HepG2 (cell line): ENCODE data around the gene TMEM225B. TPM values are rescaled to one million over a fixed set of nuclear protein-coding genes. Genes with fewer than 3 reads are reported as not detected.

Experiments
- ATAC-seq: fragments of 200-7000 bp; cut with Tn5 transposase; 3 replicates; pipeline ENCODE4 v1.9.1; 2020; ENCODE audit warnings: mild to moderate bottlenecking, moderate library complexity
- BruUV-seq: library from RNA; stranded (reverse); fragments of 400-500 nt; replicated peaks from 2 replicates; lab custom pipeline; 2021; lab: Mats Ljungman, UMichigan
- CTCF ChIA-PET: fragments of 300-600 bp; formaldehyde crosslinking; extraction: SDS; loops from one replicate; lab custom pipeline; 2021; ENCODE audit warnings: low total read pairs, inconsistent platforms, low intra/inter-chr PET ratio; lab: Yijun Ruan, JAX
- POLR2A ChIA-PET: fragments of 350-600 bp; sonication (Branson Sonifier 250); formaldehyde crosslinking; loops from one replicate; lab custom pipeline; 2020; ENCODE audit warnings: antibody characterized with exemption, inconsistent platforms; lab: Yijun Ruan, JAX
- DNase-seq: peaks from one replicate; pipeline ENCODE4 v3.0.0-alpha.2; 2015; ENCODE audit warnings: low spot score
- FAIRE-seq: peaks from 3 replicates; lab custom pipeline; 2011; peaks lifted over from hg19 to GRCh38; lab: Jason Lieb, UNC
- H2AFZ ChIP-seq: one replicate; pipeline ENCODE4 v1.6.1; 2011; ENCODE audit warnings: low read length, inconsistent platforms
- H3K27ac ChIP-seq: fragments of 300-600 bp; 3 replicates; pipeline ENCODE4 v1.8.0; 2011; ENCODE audit warnings: mixed run types, mild to moderate bottlenecking, mixed read lengths, low read length, inconsistent platforms; ENCODE audit not compliant: insufficient read depth; ENCODE audit errors: extremely low read length
- H3K27me3 ChIP-seq, 2 experiments: fragments of 200-600 bp in 1 of 2; 2 replicates in 1 of 2; 3 replicates in 1 of 2; pipeline versions ENCODE4 v1.6.0 to v1.8.0; 2011; ENCODE audit warnings: low read length in 2 of 2, mild to moderate bottlenecking in 2 of 2, moderate library complexity in 2 of 2, inconsistent platforms in 1 of 2; ENCODE audit not compliant: insufficient read depth in 2 of 2, control insufficient read depth in 1 of 2
- H3K36me3 ChIP-seq, 2 experiments: fragments of 200-600 bp in 1 of 2; replicated peaks in 1 of 2; 2 replicates in 1 of 2; 3 replicates in 1 of 2; pipeline versions ENCODE4 v1.5.1 to v1.8.0; 2011; ENCODE audit warnings: low read length in 2 of 2, inconsistent platforms in 1 of 2; ENCODE audit not compliant: insufficient read depth in 2 of 2, control insufficient read depth in 1 of 2
- H3K4me1 ChIP-seq: 2 replicates; pipeline ENCODE4 v1.5.1; 2012; ENCODE audit warnings: low read length, inconsistent platforms; ENCODE audit not compliant: insufficient read depth
- H3K4me2 ChIP-seq: 2 replicates; pipeline ENCODE4 v1.6.0; 2011; ENCODE audit warnings: low read depth, low read length, inconsistent platforms
- H3K4me3 ChIP-seq, 3 experiments: fragments of 200-600 bp in 1 of 3; sonication (generic), shearing (Covaris generic) in 1 of 3; replicated peaks in 1 of 3; 2 replicates each; pipeline ENCODE4 v1.5.1; 2011 to 2016; ENCODE audit warnings: low read length in 3 of 3, inconsistent platforms in 2 of 3, low read depth in 2 of 3, mild to moderate bottlenecking in 2 of 3, control low read depth in 1 of 3, mixed read lengths in 1 of 3; ENCODE audit not compliant: insufficient read depth in 1 of 3
- H3K79me2 ChIP-seq: one replicate; pipeline ENCODE4 v1.6.1; 2011; ENCODE audit warnings: low read length, inconsistent platforms; ENCODE audit not compliant: insufficient read depth
- H3K9ac ChIP-seq: 2 replicates; pipeline ENCODE4 v1.6.0; 2011; ENCODE audit warnings: mild to moderate bottlenecking, low read depth, low read length, inconsistent platforms; ENCODE audit not compliant: insufficient read depth
- H3K9me3 ChIP-seq: 2 replicates; pipeline ENCODE4 v1.5.1; 2012; ENCODE audit warnings: mild to moderate bottlenecking, low read length
- H4K20me1 ChIP-seq: 2 replicates; pipeline ENCODE4 v1.6.0; 2011; ENCODE audit warnings: inconsistent platforms, mild to moderate bottlenecking, low read length, moderate library complexity; ENCODE audit not compliant: insufficient read depth
- ATF5 ChIP-seq: sonication (generic); formaldehyde crosslinking; IDR thresholded peaks from 2 replicates; pipeline ENCODE4 v1.4.0; 2020; ENCODE audit warnings: mild to moderate bottlenecking, low read depth, missing genetic modification reagents
- GTF3A ChIP-seq: sonication (generic); formaldehyde crosslinking; conservative IDR thresholded peaks from 2 replicates; pipeline ENCODE4 v1.4.0; 2020; ENCODE audit warnings: mild to moderate bottlenecking, missing genetic modification reagents
- HOXA9 ChIP-seq: sonication (generic); formaldehyde crosslinking; IDR thresholded peaks from 2 replicates; pipeline ENCODE4 v1.8.1; 2022; ENCODE audit warnings: missing genetic modification reagents, mild to moderate bottlenecking, moderate library complexity, borderline replicate concordance
- NFE2L2 ChIP-seq: fragments of 150-350 bp; IDR thresholded peaks from 2 replicates; pipeline ENCODE4 v1.6.1; 2014; ENCODE audit warnings: low read length
- PCBP2 ChIP-seq: fragments of 200-400 bp; formaldehyde crosslinking; optimal IDR thresholded peaks from 2 replicates; pipeline ENCODE3; 2018; ENCODE audit warnings: low read length, low read depth; ENCODE audit not compliant: poor library complexity, severe bottlenecking
- THAP7 ChIP-seq: sonication (generic); formaldehyde crosslinking; IDR thresholded peaks from 2 replicates; pipeline ENCODE4 v1.8.1; 2023; ENCODE audit warnings: mild to moderate bottlenecking, missing genetic modification reagents
- ZBTB40 ChIP-seq, 2 experiments: fragments of 450-650 bp in 1 of 2; sonication (generic) in 1 of 2; formaldehyde crosslinking in 1 of 2; IDR thresholded peaks; 2 replicates each; pipeline versions ENCODE4 v1.6.1 to v1.8.0; 2016 to 2022; ENCODE audit warnings: antibody characterized with exemption in 1 of 2, mild to moderate bottlenecking in 1 of 2, missing genetic modification reagents in 1 of 2
- WGBS: methylation state at CpG from one replicate; pipeline ENCODE4 v1.1.6; 2017; ENCODE audit warnings: low lambda C conversion rate; 5-methylcytosine and 5-hydroxymethylcytosine counted together
- in situ Hi-C: cut with HindIII; loops from 2 replicates; pipeline ENCODE4 v1.10.0; 2017; ENCODE audit warnings: low pct_unique_long_range_greater_than_20kb; ENCODE audit not compliant: extremely low pct_ligation_motif_present
- intact Hi-C: fragments of 100-400 bp; cut with micrococcal nuclease; formaldehyde crosslinking; loops from one replicate; pipeline ENCODE4 v1.10.0; 2022; ENCODE audit not compliant: unreplicated experiment
- polyA plus RNA-seq, 8 experiments: library from polyadenylated mRNA; depleted of rRNA in 3 of 8; stranded (reverse) in 7 of 8; unstranded in 1 of 8; fragments of >200 nt; fragmentation: Illumina TruSeq in 4 of 8; extraction: Trizol in 4 of 8; gene quantifications; 2 replicates each; pipeline versions ENCODE4 v1.2.1 to v1.2.3, GENCODE V29; 2011 to 2016; ENCODE audit warnings: low read depth in 4 of 8, missing spikeins in 1 of 8, mixed read lengths in 1 of 8; ENCODE audit not compliant: insufficient read depth in 1 of 8
- total RNA-seq, 5 experiments: library from RNA; depleted of rRNA; stranded (reverse); fragments of >200 nt; fragmentation: Illumina TruSeq; extraction: Trizol; gene quantifications; 2 replicates each; pipeline ENCODE4 v1.2.3, GENCODE V29; 2016; ENCODE audit warnings: low read depth in 1 of 5

Gene TMEM225B
- total and polyA plus RNA-seq, 2 of the 13 experiments (the other 11 are each of a cell fraction or from before 2014, with no cell fraction given): 0.78 to 0.95 TPM

- no peak for TF ChIP-seq THAP7 (CRISPR knock-in tag)
- TF ChIP-seq PCBP2: no peak
- TF ChIP-seq HOXA9 (CRISPR knock-in tag): no peak
- no peak for TF ChIP-seq ATF5
- TF ChIP-seq, all 625 proteins: peak for 0
Observed at GRCh38 chr7:99627513-99627912, 29.4 kb downstream of the TMEM225B start (continued).

GRCh38 chr7:99628471-99629465 is 30.7 kb downstream of the TMEM225B start:
- Histone ChIP-seq H3K36me3 (peaks cover 29 to 77% of the 10 kb centered on the region in 2 experiments), H3K9ac (no peak overlapping the region), H3K4me3 (no peak overlapping the region), H3K4me2 (no peak overlapping the region), H2AFZ (no peak overlapping the region), H3K9me3 (no peaks in the 10 kb centered on the region), H3K4me1 (peaks cover 22% of the 10 kb centered on the region), H4K20me1 (no peaks in the 10 kb centered on the region), H3K27ac (no peak overlapping the region), H3K79me2 (no peaks in the 10 kb centered on the region), H3K27me3 (no peaks in the 10 kb centered on the region)
- FAIRE-seq (no peak), DNase-seq (no peak), ATAC-seq (no peak)
- intact Hi-C loops: no loop called here
- POLR2A ChIA-PET: interaction anchor here (0.6 to 3.2 kb wide), 2 partner anchors 21 to 65 kb away, joined by 3 to 35 read pairs; no protein-coding TSS in a partner anchor
- CTCF ChIA-PET: no interaction called here
- WGBS: 96% methylated on average over 14 of the region's 14 CpGs
- no TSS peak for BruUV-seq
- no peak for TF ChIP-seq GTF3A (CRISPR knock-in tag)
- no peak for TF ChIP-seq NFE2L2
- no peak for TF ChIP-seq ZBTB40 (IDR thresholded peaks at IDR 0.05)
- no peak for TF ChIP-seq ZBTB40 (CRISPR knock-in tag; IDR thresholded peaks at IDR 0.05)
- TF ChIP-seq, all 625 proteins: peak for 0
- in situ Hi-C loops: no loop called here
